Measurements from ENCODE around the gene SELENOW.
"Not testable (repeated sequence)": the region's sequence is repeated elsewhere in the genome, so short reads cannot be mapped to it uniquely, and the experiment has no call there.

The SELENOW gene

GRCh38 chr19:47786566-47786965, 8.1 kb downstream of the SELENOW start:
- DNase-seq: no peak

GRCh38 chr19:47787307-47787706, 8.8 kb downstream of the SELENOW start:
- not testable (repeated sequence) for DNase-seq

- not testable (repeated sequence) for DNase-seq
These were observed 11.3 kb downstream of the SELENOW start for GRCh38 chr19:47789811-47790210.

GRCh38 chr19:47790398-47790814, 11.9 kb downstream of the SELENOW start:
- DNase-seq: peak; percentile 73

- DNase-seq: no peak
These were observed 14.1 kb downstream of the SELENOW start for GRCh38 chr19:47792616-47793015.

GRCh38 chr19:47794526-47794925, 16.0 kb downstream of the SELENOW start:
- no peak for DNase-seq

- no peak for DNase-seq
These were observed 18.3 kb downstream of the SELENOW start for GRCh38 chr19:47796785-47797184.

- DNase-seq: no peak
These were observed 19.7 kb downstream of the SELENOW start for GRCh38 chr19:47797996-47798903.

GRCh38 chr19:47798904-47799266, 20.4 kb downstream of the SELENOW start:
- no peak for DNase-seq

GRCh38 chr19:47801270-47801669, 22.8 kb downstream of the SELENOW start:
- DNase-seq: no peak

GRCh38 chr19:47802521-47803043, 24.1 kb downstream of the SELENOW start:
- no peak for DNase-seq

GRCh38 chr19:47803148-47803547, 24.6 kb downstream of the SELENOW start:
- DNase-seq: not testable (repeated sequence)

- DNase-seq: not testable (repeated sequence)
These were observed 25.2 kb downstream of the SELENOW start for GRCh38 chr19:47803671-47804070.

- DNase-seq: not testable (repeated sequence)
These were observed 25.9 kb downstream of the SELENOW start, which contains the start of gene TPRX1 for GRCh38 chr19:47804451-47804850. TSS of gene TPRX1 (minus strand) at chr19:47804551. CDS start at chr19:47804539, 12 bp downstream.

- no peak for DNase-seq
These were observed 26.8 kb downstream of the SELENOW start for GRCh38 chr19:47805313-47805712.

GRCh38 chr19:47806435-47806834, 27.9 kb downstream of the SELENOW start:
- DNase-seq: no peak

GRCh38 chr19:47813304-47813994, 34.9 kb downstream of the SELENOW start:
- peak; percentile 59 for DNase-seq

- DNase-seq: no peak
These were observed 35.5 kb downstream of the SELENOW start for GRCh38 chr19:47813995-47814328.

- DNase-seq: not testable (repeated sequence)
These were observed 37.8 kb downstream of the SELENOW start for GRCh38 chr19:47816270-47816669.

- not testable (repeated sequence) for DNase-seq
These were observed 39.7 kb downstream of the SELENOW start for GRCh38 chr19:47818221-47818620.

- no peak for DNase-seq
These were observed 41.4 kb downstream of the SELENOW start for GRCh38 chr19:47819858-47820257.

GRCh38 chr19:47820410-47820809, 41.9 kb downstream of the SELENOW start:
- DNase-seq: no peak

- DNase-seq: no peak
These were observed 43.0 kb downstream of the SELENOW start, which contains the start of gene CRX for GRCh38 chr19:47821460-47822020. TSS of gene CRX (plus strand) at chr19:47821937. CDS start at chr19:47834444, 12,507 bp downstream.

Data from activated CD4-positive, alpha-beta T cell treated with anti-CD3 and anti-CD28 coated beads for 1 hour (primary cell).